IMR-90 (cell line): ENCODE measurements around the gene PGBD5. TPM values are rescaled to one million over a fixed set of nuclear protein-coding genes. Genes with fewer than 3 reads are reported as not detected.

Experiments used
- ATAC-seq: fragments of 200-7000 bp; cut with Tn5 transposase; 2 replicates; pipeline ENCODE4 v1.9.1; 2020; ENCODE audit warnings: low read depth, mild to moderate bottlenecking, moderate library complexity
- BruUV-seq: library from RNA; stranded (reverse); fragments of 400-500 nt; replicated peaks from 2 replicates; lab custom pipeline; 2021; lab: Mats Ljungman, UMichigan
- CTCF ChIA-PET: fragments of 300-600 bp; formaldehyde crosslinking; extraction: SDS; loops from one replicate; lab custom pipeline; 2021; ENCODE audit warnings: antibody characterized with exemption; lab: Yijun Ruan, JAX
- POLR2A ChIA-PET: fragments of 300-600 bp; sonication (Branson Sonifier 250); formaldehyde crosslinking; loops from one replicate; lab custom pipeline; 2022; ENCODE audit warnings: antibody characterized with exemption; ENCODE audit not compliant: unreplicated experiment; lab: Charles Lee
- DNase-seq: peaks from one replicate; pipeline ENCODE4 v3.0.0; 2013
- H2AFZ ChIP-seq: replicated peaks from 2 replicates; pipeline ENCODE3; 2013; ENCODE audit warnings: low read length, mild to moderate bottlenecking; ENCODE audit not compliant: poor library complexity
- H2AK5ac ChIP-seq: 2 replicates; pipeline ENCODE4 v1.6.1; 2013; ENCODE audit warnings: low read depth, low read length, inconsistent platforms
- H2AK9ac ChIP-seq: replicated peaks from 2 replicates; pipeline ENCODE3; 2013; ENCODE audit warnings: mild to moderate bottlenecking, low read depth, low read length, moderate library complexity; ENCODE audit not compliant: poor library complexity
- H2BK120ac ChIP-seq: 2 replicates; pipeline ENCODE4 v1.6.1; 2013; ENCODE audit warnings: low read depth, low read length, inconsistent platforms
- H2BK15ac ChIP-seq: 3 replicates; pipeline ENCODE4 v1.6.1; 2013; ENCODE audit warnings: low read depth, low read length, inconsistent platforms
- H2BK20ac ChIP-seq: 2 replicates; pipeline ENCODE4 v1.6.1; 2013; ENCODE audit warnings: low read depth, mild to moderate bottlenecking, inconsistent platforms, low read length, moderate library complexity
- H2BK5ac ChIP-seq: 2 replicates; pipeline ENCODE4 v1.6.1; 2013; ENCODE audit warnings: mild to moderate bottlenecking, low read depth, low read length, inconsistent platforms; ENCODE audit not compliant: poor library complexity, severe bottlenecking
- H3K14ac ChIP-seq: replicated peaks from 2 replicates; pipeline ENCODE4 v1.6.1; 2013; ENCODE audit warnings: low read depth, low read length, inconsistent platforms
- H3K18ac ChIP-seq: 2 replicates; pipeline ENCODE4 v1.6.1; 2013; ENCODE audit warnings: low read depth, low read length, control low read depth
- H3K23ac ChIP-seq: 2 replicates; pipeline ENCODE4 v1.6.1; 2013; ENCODE audit warnings: low read depth, low read length, inconsistent platforms
- H3K27ac ChIP-seq: 2 replicates; pipeline ENCODE4 v1.5.1; 2013; ENCODE audit warnings: mild to moderate bottlenecking, control low read depth, low read length; ENCODE audit not compliant: insufficient read depth
- H3K27me3 ChIP-seq: 2 replicates; pipeline ENCODE4 v1.6.1; 2013; ENCODE audit warnings: low read length; ENCODE audit not compliant: control insufficient read depth, insufficient read depth
- H3K36me3 ChIP-seq: 2 replicates; pipeline ENCODE4 v1.6.1; 2013; ENCODE audit warnings: low read length, mixed read lengths; ENCODE audit not compliant: control insufficient read depth, insufficient read depth
- H3K4ac ChIP-seq: 2 replicates; pipeline ENCODE4 v1.6.1; 2013; ENCODE audit warnings: low read depth, low read length, inconsistent platforms
- H3K4me1 ChIP-seq: 2 replicates; pipeline ENCODE4 v1.6.1; 2013; ENCODE audit warnings: low read length, mixed read lengths; ENCODE audit not compliant: control insufficient read depth, insufficient read depth
- H3K4me2 ChIP-seq: 2 replicates; pipeline ENCODE4 v1.6.1; 2013; ENCODE audit warnings: low read depth, mild to moderate bottlenecking, control low read depth, low read length, moderate library complexity
- H3K4me3 ChIP-seq: 2 replicates; pipeline ENCODE4 v1.5.1; 2013; ENCODE audit warnings: low read depth, mild to moderate bottlenecking, control low read depth, low read length, moderate library complexity; ENCODE audit not compliant: insufficient read depth
- H3K56ac ChIP-seq: 2 replicates; pipeline ENCODE4 v1.6.1; 2013; ENCODE audit warnings: low read length, inconsistent platforms; ENCODE audit not compliant: insufficient read depth; ENCODE audit errors: extremely low read depth
- H3K79me1 ChIP-seq, 2 experiments: 2 replicates each; pipeline ENCODE4 v1.6.1; 2013; ENCODE audit warnings: low read length in 2 of 2, inconsistent platforms in 1 of 2, low read depth in 1 of 2
- H3K9ac ChIP-seq: 2 replicates; pipeline ENCODE4 v1.6.1; 2013; ENCODE audit warnings: low read depth, low read length, control low read depth
- H3K9me1 ChIP-seq: 2 replicates; pipeline ENCODE4 v1.6.1; 2013; ENCODE audit warnings: low read length, inconsistent platforms; ENCODE audit not compliant: insufficient read depth
- H3K9me3 ChIP-seq: 2 replicates; pipeline ENCODE4 v1.6.1; 2013; ENCODE audit warnings: low read length; ENCODE audit not compliant: control insufficient read depth, insufficient read depth
- H4K20me1 ChIP-seq: 2 replicates; pipeline ENCODE4 v1.6.1; 2013; ENCODE audit warnings: low read length, inconsistent platforms; ENCODE audit not compliant: insufficient read depth
- H4K5ac ChIP-seq: 2 replicates; pipeline ENCODE4 v1.6.1; 2013; ENCODE audit warnings: mild to moderate bottlenecking, low read depth, low read length, control low read depth
- H4K8ac ChIP-seq, 2 experiments: 2 replicates each; pipeline ENCODE4 v1.6.1; 2013; ENCODE audit warnings: low read depth in 2 of 2, low read length in 2 of 2, control low read depth in 1 of 2, inconsistent platforms in 1 of 2
- H4K91ac ChIP-seq: 2 replicates; pipeline ENCODE4 v1.6.1; 2013; ENCODE audit warnings: low read depth, low read length, inconsistent platforms; ENCODE audit not compliant: insufficient read depth
- CEBPB ChIP-seq: IDR thresholded peaks from 2 replicates; pipeline ENCODE4 v1.6.1; 2012; ENCODE audit warnings: low read depth, low read length, improper control_type of control experiment
- WGBS, 2 experiments: methylation state at CpG; one replicate each; pipeline versions ENCODE4 v1.1.5 to v1.1.7; 2013; ENCODE audit warnings: missing lambda C conversion rate in 2 of 2; ENCODE audit not compliant: insufficient read length in 1 of 2; ENCODE audit errors: extremely low coverage in 2 of 2; 5-methylcytosine and 5-hydroxymethylcytosine counted together
- dilution Hi-C: fragments of 300-500 bp; cut with HindIII; formaldehyde crosslinking; loops from one replicate; pipeline ENCODE4 v1.14.3; 2018; ENCODE audit warnings: low sequenced_read_pairs; ENCODE audit not compliant: unreplicated experiment
- in situ Hi-C: fragments of 300-500 bp; cut with MboI; formaldehyde crosslinking; loops from 3 replicates; pipeline ENCODE4 v1.14.3; 2019; ENCODE audit warnings: low sequenced_read_pairs, inconsistent platforms, mixed read lengths
- intact Hi-C: fragments of 100-400 bp; cut with micrococcal nuclease; formaldehyde crosslinking; loops from 2 replicates; pipeline ENCODE4 v1.10.0; 2022
- polyA plus RNA-seq, 3 experiments: library from polyadenylated mRNA; depleted of rRNA; stranded (reverse); fragments of >200 nt; gene quantifications; 2 replicates each; pipeline ENCODE4 v1.2.3, GENCODE V29; 2012; ENCODE audit warnings: low replicate concordance in 1 of 3
- total RNA-seq: library from RNA; depleted of rRNA; stranded (reverse); fragments of >200 nt; gene quantifications from 2 replicates; pipeline ENCODE4 v1.2.3, GENCODE V29; 2012

PGBD5 gene
- total and polyA plus RNA-seq, 2 of the 4 experiments (the other 2 are of a cell fraction): 0.18 to 0.36 TPM

DNA sequence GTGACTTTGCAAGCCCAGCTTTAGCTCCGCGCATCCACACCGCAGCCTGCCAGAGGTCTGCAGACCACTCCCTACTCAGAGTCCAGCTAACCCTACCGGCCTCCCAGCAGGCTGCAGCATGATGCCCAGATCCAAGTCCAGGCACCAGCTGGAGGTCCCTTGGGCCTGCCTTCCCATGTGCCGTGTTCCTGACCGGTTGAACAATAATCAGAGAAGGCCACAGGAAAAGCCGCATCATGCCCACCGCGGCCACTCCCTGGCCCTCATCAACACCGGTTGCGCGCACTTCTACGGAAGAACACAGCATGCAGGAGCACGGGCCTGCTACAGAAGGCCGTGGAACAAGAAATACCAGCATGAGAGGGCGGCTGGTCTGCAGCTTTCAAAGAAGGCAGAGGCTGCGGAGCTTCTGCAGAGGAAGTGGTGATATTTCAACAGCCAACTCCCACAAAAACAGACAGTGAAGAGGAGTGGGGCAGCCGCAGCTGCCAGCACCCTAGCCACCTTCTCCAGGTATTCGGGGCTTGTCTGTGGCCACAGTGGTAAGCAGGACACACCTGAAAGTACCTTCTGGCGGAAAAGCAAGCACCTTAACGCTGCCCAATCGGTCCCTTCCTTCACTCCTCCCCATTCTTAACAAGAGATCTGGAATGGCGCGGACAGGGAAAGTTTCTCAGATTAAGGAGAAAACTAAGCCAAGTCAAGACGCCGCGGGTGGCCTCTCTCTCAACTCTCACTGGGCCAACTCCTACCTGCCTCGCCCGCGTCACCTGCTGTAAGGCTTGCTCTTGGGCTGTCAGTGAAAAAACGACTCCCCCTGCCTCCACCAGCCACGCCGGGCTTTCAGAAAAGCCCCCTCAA lies 1.5 kb downstream of the PGBD5 start:
- Histone ChIP-seq H4K91ac (no peak overlapping the region), H3K9me3 (no peaks in the 10 kb centered on the region), H3K4me2 (no peak overlapping the region; the same call in 1 of the 2 replicates), H3K27ac (no peak overlapping the region), H4K8ac (no peak overlapping the region), H3K56ac (no peak overlapping the region), H2AFZ (peak overlapping the region; percentile 56), H4K20me1 (no peaks in the 10 kb centered on the region), H3K23ac (no peak overlapping the region), H3K4me1 (no peaks in the 10 kb centered on the region; the same call in 1 of the 2 replicates), H2BK15ac (no peak overlapping the region), H2BK20ac (no peak overlapping the region), H4K5ac (no peak overlapping the region), H3K18ac (no peak overlapping the region), H3K79me1 (no peaks in the 10 kb centered on the region), H3K4ac (no peak overlapping the region), H2AK5ac (no peak overlapping the region), H2BK5ac (no peak overlapping the region), H2BK120ac (no peak overlapping the region), H3K27me3 (peaks cover 30% of the 10 kb centered on the region), H3K4me3 (no peak overlapping the region), H3K9ac (no peak overlapping the region), H2AK9ac (no peak overlapping the region), H3K36me3 (no peaks in the 10 kb centered on the region), H3K14ac (no peak overlapping the region), H3K9me1 (no peaks in the 10 kb centered on the region)
- ChIA-PET POLR2A (no interaction called here), CTCF (no interaction called here)
- ATAC-seq: no peak
- TF ChIP-seq CEBPB: no peak
- in situ Hi-C loops: no loop called here
- intact Hi-C loops: loop anchor here (10.0 kb wide), 2 partner anchors 350 to 490 kb away; no protein-coding TSS in a partner anchor
- WGBS, 2 experiments: 12% methylated on average over 3 of the region's 33 CpGs; no CpG with 5 or more reads in 1 of the 2 experiments
- no peak for DNase-seq
- BruUV-seq: no TSS peak
- dilution Hi-C loops: no loop called here
